ENCODE data around the gene MLF2.

GRCh38 chr12:6716874-6717437 lies 36.0 kb downstream of the MLF2 start:
- no peak for TF ChIP-seq EP300 (IDR thresholded peaks at IDR 0.05; ENCODE audit: borderline replicate concordance in 1 of 2, control insufficient read depth in 1 of 2, low read depth in 2 of 2, low read length in 2 of 2)
- TF ChIP-seq GABPA (IDR thresholded peaks at IDR 0.05; ENCODE audit: low read depth) = no peak
- TF ChIP-seq E4F1 (IDR thresholded peaks at IDR 0.05; ENCODE audit: borderline replicate concordance, partially characterized antibody) = no peak
- TF ChIP-seq NFXL1 (IDR thresholded peaks at IDR 0.05; ENCODE audit: borderline replicate concordance) = no peak
- TF ChIP-seq RAD21 (IDR thresholded peaks at IDR 0.05; ENCODE audit: insufficient read depth, low read depth, low read length) = no peak

All from GM12878 (cell line).